ENCODE results near the gene SAP30BP.
A peak's percentile ranks its signal among the peaks of the same experiment; 100 is the strongest.

Gene SAP30BP

GRCh38 chr17:75685499-75685898, 18.4 kb downstream of the SAP30BP start:
- POLR2A ChIA-PET = interaction anchor here (1.1 kb wide), 1 partner anchor 52 kb away, joined by 3 read pairs; no protein-coding TSS in a partner anchor
- TF ChIP-seq PRDM4 (tag by site-specific recombination; IDR thresholded peaks at IDR 0.05) (0 out of 2 replicates have a peak, but pooled peaks have one; percentile 35), ZNF792 (tag by site-specific recombination; IDR thresholded peaks at IDR 0.05) (no peak)
- Histone ChIP-seq H3K4me1 (ENCODE audit: control insufficient read depth, insufficient read depth, low read length) (peaks cover 4% of the 10 kb centered on the region; the same call in 1 of the 2 replicates), H3K36me3 (ENCODE audit: control insufficient read depth in 2 of 2, insufficient read depth in 1 of 2, low read length in 2 of 2) (peaks cover 26 to 56% of the 10 kb centered on the region in 2 experiments; a peak in 2 of 3 replicates), H3K4me3 (ENCODE audit: low read depth, low read length) (no peak overlapping the region), H3K27ac (ENCODE audit: extremely low read depth, low read depth, low read length) (no peak overlapping the region), H3K9me3 (ENCODE audit: control insufficient read depth, insufficient read depth, low read depth, low read length) (no peaks in the 10 kb centered on the region)
- CTCF ChIA-PET = interaction anchor here (0.5 to 16.4 kb wide), 6 partner anchors 10 to 497 kb away, joined by 3 to 308 read pairs (median 6); partner anchors contain the start of gene SMIM5

GRCh38 chr17:75688209-75688825, 21.2 kb downstream of the SAP30BP start:
- TF ChIP-seq ZSCAN18 (tag by site-specific recombination; IDR thresholded peaks at IDR 0.05) = no peak
- no peak for TF ChIP-seq BCL11A (tag by site-specific recombination; IDR thresholded peaks at IDR 0.05; ENCODE audit: low read depth)
- TF ChIP-seq ZNF341 (tag by site-specific recombination; IDR thresholded peaks at IDR 0.05; ENCODE audit: low read depth) = no peak
- TF ChIP-seq ZNF677 (tag by site-specific recombination; IDR thresholded peaks at IDR 0.05) = no peak
- TF ChIP-seq ZBTB26 (tag by site-specific recombination; optimal IDR thresholded peaks at IDR 0.05) = no peak
- TF ChIP-seq KLF17 (tag by site-specific recombination; IDR thresholded peaks at IDR 0.05) = no peak
- TF ChIP-seq SETDB1 (IDR thresholded peaks at IDR 0.05; ENCODE audit: insufficient read length, low read length) = no peak
- TF ChIP-seq SALL2 (tag by site-specific recombination; IDR thresholded peaks at IDR 0.05; ENCODE audit: borderline replicate concordance) = no peak
- no peak for TF ChIP-seq ZNF350 (tag by site-specific recombination; IDR thresholded peaks at IDR 0.05)
- no peak for TF ChIP-seq HOXA7 (CRISPR knock-in tag; IDR thresholded peaks at IDR 0.05; ENCODE audit: borderline replicate concordance)
- no peak for TF ChIP-seq ZNF580 (tag by site-specific recombination; IDR thresholded peaks at IDR 0.05)
- no peak for TF ChIP-seq ZNF37A (tag by site-specific recombination; IDR thresholded peaks at IDR 0.05)
- TF ChIP-seq ZNF561 (tag by site-specific recombination; IDR thresholded peaks at IDR 0.05; ENCODE audit: borderline replicate concordance) = no peak
- TF ChIP-seq ZNF510 (tag by site-specific recombination; IDR thresholded peaks at IDR 0.05; ENCODE audit: insufficient replicate concordance) = no peak
- no peak for TF ChIP-seq ZNF423 (tag by site-specific recombination; IDR thresholded peaks at IDR 0.05)
- TF ChIP-seq ZNF513 (tag by site-specific recombination; IDR thresholded peaks at IDR 0.05) = no peak
- TF ChIP-seq ZNF768 (tag by site-specific recombination; IDR thresholded peaks at IDR 0.05) = no peak
- TF ChIP-seq ZNF202 (tag by site-specific recombination; IDR thresholded peaks at IDR 0.05; ENCODE audit: borderline replicate concordance) = no peak
- no peak for TF ChIP-seq PRDM6 (tag by site-specific recombination; IDR thresholded peaks at IDR 0.05)
- Histone ChIP-seq H3K4me1 (ENCODE audit: control insufficient read depth, insufficient read depth, low read length) (peaks cover 4% of the 10 kb centered on the region), H3K27ac (ENCODE audit: extremely low read depth, low read depth, low read length) (no peak overlapping the region; the same call in 1 of the 2 replicates), H3K9me3 (ENCODE audit: control insufficient read depth, insufficient read depth, low read depth, low read length) (no peaks in the 10 kb centered on the region), H3K4me3 (ENCODE audit: low read depth, low read length) (no peak overlapping the region), H3K36me3 (ENCODE audit: control insufficient read depth in 2 of 2, insufficient read depth in 1 of 2, low read length in 2 of 2) (peaks cover 19 to 69% of the 10 kb centered on the region in 2 experiments; a peak in 2 of 3 replicates)
- ChIA-PET CTCF (interaction anchor here (0.6 to 2.9 kb wide), 6 partner anchors 13 to 79 kb away, joined by 3 to 10 read pairs (median 4); partner anchors contain the start of genes RECQL5, SAP30BP and SMIM5), POLR2A (no interaction called here)

All from HEK293 (cell line).